SU-DHL-6 (cell line): ENCODE data around the gene CSNK1G3.

Source experiments
- H2AFZ ChIP-seq: fragments of 200-600 bp; sonication (generic); 2 replicates; pipeline ENCODE4 v1.6.1; 2014; ENCODE audit warnings: low read depth, mild to moderate bottlenecking, moderate library complexity, mixed read lengths, antibody characterized with exemption, low read length; ENCODE audit not compliant: severe bottlenecking
- H3F3A ChIP-seq: fragments of 200-600 bp; shearing (Covaris generic); 2 replicates; pipeline ENCODE4 v1.6.0; 2016; ENCODE audit warnings: antibody characterized with exemption, mild to moderate bottlenecking; ENCODE audit not compliant: insufficient read depth
- H3K27ac ChIP-seq: fragments of 200-600 bp; sonication (generic); 2 replicates; pipeline ENCODE4 v1.5.1; 2016; ENCODE audit warnings: low read depth, mild to moderate bottlenecking, low read length, moderate library complexity, mixed read lengths
- H3K27me3 ChIP-seq: fragments of 200-600 bp; sonication (generic), shearing (Covaris generic); 2 replicates; pipeline ENCODE4 v1.6.0; 2014; ENCODE audit warnings: mild to moderate bottlenecking, low read length
- H3K36me3 ChIP-seq: fragments of 200-600 bp; sonication (generic); 2 replicates; pipeline ENCODE4 v1.6.1; 2014; ENCODE audit warnings: mild to moderate bottlenecking, low read length, mixed read lengths
- H3K4me2 ChIP-seq: fragments of 300-600, 200-600 bp; shearing (Covaris generic), sonication (generic); 2 replicates; pipeline ENCODE4 v1.6.0; 2014; ENCODE audit warnings: low read length, low read depth, mild to moderate bottlenecking; ENCODE audit not compliant: poor library complexity, severe bottlenecking
- H3K4me3 ChIP-seq: fragments of 200-600 bp; sonication (generic); 2 replicates; pipeline ENCODE4 v1.5.1; 2014; ENCODE audit warnings: antibody characterized with exemption, low read length, mild to moderate bottlenecking, mixed read lengths; ENCODE audit not compliant: insufficient read depth, poor library complexity, severe bottlenecking
- H3K79me2 ChIP-seq: fragments of 200-600 bp; sonication (generic); 2 replicates; pipeline ENCODE4 v1.6.1; 2014; ENCODE audit warnings: mild to moderate bottlenecking, low read length, moderate library complexity; ENCODE audit not compliant: insufficient read depth
- H3K9ac ChIP-seq: fragments of 200-600 bp; sonication (generic); 2 replicates; pipeline ENCODE4 v1.7.0; 2014; ENCODE audit warnings: mild to moderate bottlenecking, low read length
- H3K9me2 ChIP-seq: fragments of 200-600 bp; sonication (generic); replicated peaks from 2 replicates; pipeline ENCODE4 v1.6.1; 2014; ENCODE audit warnings: low read length; ENCODE audit not compliant: insufficient read depth
- H3K9me3 ChIP-seq: fragments of 200-600 bp; sonication (generic); 2 replicates; pipeline ENCODE4 v1.6.1; 2014; ENCODE audit warnings: low read length, mixed read lengths; ENCODE audit not compliant: insufficient read depth
- H4K20me1 ChIP-seq: fragments of 200-600 bp; sonication (generic); 2 replicates; pipeline ENCODE4 v1.6.1; 2014; ENCODE audit warnings: low read depth, mild to moderate bottlenecking, antibody characterized with exemption, low read length, moderate library complexity, mixed read lengths
- CTCF ChIP-seq: fragments of 200-600 bp; sonication (generic); IDR thresholded peaks from one replicate; pipeline ENCODE4 v1.5.1; 2017; ENCODE audit warnings: antibody characterized with exemption, mild to moderate bottlenecking, low read length, moderate library complexity; ENCODE audit not compliant: insufficient read depth, poor library complexity, severe bottlenecking
- EZH2phosphoT487 ChIP-seq: fragments of 200-600 bp; sonication (generic), shearing (Covaris generic); conservative IDR thresholded peaks from 2 replicates; pipeline ENCODE4 v1.6.1; 2018; ENCODE audit warnings: mild to moderate bottlenecking, antibody characterized with exemption, low read length, moderate library complexity, mixed read lengths

The CSNK1G3 gene

GRCh38 chr5:123610665-123611405 is 98.9 kb downstream of the CSNK1G3 start:
- H3K9ac ChIP-seq: no peak overlapping the region
- H2AFZ ChIP-seq: peak overlapping the region; percentile 29
- H3K9me3 ChIP-seq: no peaks in the 10 kb centered on the region
- no peaks in the 10 kb centered on the region for H3F3A ChIP-seq
- no peak overlapping the region for H3K4me3 ChIP-seq
- H4K20me1 ChIP-seq: no peaks in the 10 kb centered on the region
- TF ChIP-seq CTCF (peak; percentile 96), EZH2phosphoT487 (no peak)
- H3K27ac ChIP-seq: 0 out of 2 replicates have a peak overlapping the region, but pooled peaks have one; percentile 15
- H3K79me2 ChIP-seq: no peaks in the 10 kb centered on the region
- no peaks in the 10 kb centered on the region for H3K36me3 ChIP-seq
- H3K27me3 ChIP-seq: no peaks in the 10 kb centered on the region
- no peaks in the 10 kb centered on the region for H3K9me2 ChIP-seq
- peak overlapping the region; percentile 27 for H3K4me2 ChIP-seq

GRCh38 chr5:123611406-123611709 is 99.4 kb downstream of the CSNK1G3 start:
- H3K79me2 ChIP-seq: no peaks in the 10 kb centered on the region
- H2AFZ ChIP-seq: no peak overlapping the region
- H3K4me2 ChIP-seq: no peak overlapping the region

GRCh38 chr5:123617561-123617960 is 105.6 kb downstream of the CSNK1G3 start:
- H3K9ac ChIP-seq: no peak overlapping the region
- no peak overlapping the region for H3K27ac ChIP-seq
- no peak overlapping the region for H2AFZ ChIP-seq
- H4K20me1 ChIP-seq: no peaks in the 10 kb centered on the region
- H3K4me3 ChIP-seq: no peak overlapping the region
- TF ChIP-seq EZH2phosphoT487 (no peak), CTCF (no peak)
- H3K27me3 ChIP-seq: no peaks in the 10 kb centered on the region
- no peak overlapping the region for H3K4me2 ChIP-seq
- no peaks in the 10 kb centered on the region for H3K9me2 ChIP-seq
- no peaks in the 10 kb centered on the region for H3K79me2 ChIP-seq
- no peaks in the 10 kb centered on the region for H3F3A ChIP-seq
- H3K36me3 ChIP-seq: no peaks in the 10 kb centered on the region
- no peaks in the 10 kb centered on the region for H3K9me3 ChIP-seq

More at GRCh38 chr5:123611406-123611709, 99.4 kb downstream of the CSNK1G3 start:
- Histone ChIP-seq H3K4me3 (no peak overlapping the region), H3K9ac (no peak overlapping the region), H3F3A (no peaks in the 10 kb centered on the region), H3K9me2 (no peaks in the 10 kb centered on the region), H3K27ac (no peak overlapping the region), H3K36me3 (no peaks in the 10 kb centered on the region), H3K9me3 (no peaks in the 10 kb centered on the region), H4K20me1 (no peaks in the 10 kb centered on the region), H3K27me3 (no peaks in the 10 kb centered on the region)
- TF ChIP-seq EZH2phosphoT487: no peak
- no peak for TF ChIP-seq CTCF
